Measurements from ENCODE around the gene DLG2.

The DLG2 gene

GRCh38 chr11:85045716-85046115 lies 581.4 kb downstream of the DLG2 start:
- no peak overlapping the region for H3K27ac ChIP-seq (replicated peaks)
- no peaks in the 10 kb centered on the region for H3K27me3 ChIP-seq (ENCODE audit: insufficient read depth, poor library complexity, severe bottlenecking)
- TF ChIP-seq POLR2AphosphoS5 (IDR thresholded peaks at IDR 0.05; ENCODE audit: low read depth) (no peak), GABPA (IDR thresholded peaks at IDR 0.05; ENCODE audit: low read depth) (no peak), SPI1 (IDR thresholded peaks at IDR 0.05; ENCODE audit: borderline replicate concordance, low read depth) (no peak)
- TF ChIP-seq, protein P1, sequence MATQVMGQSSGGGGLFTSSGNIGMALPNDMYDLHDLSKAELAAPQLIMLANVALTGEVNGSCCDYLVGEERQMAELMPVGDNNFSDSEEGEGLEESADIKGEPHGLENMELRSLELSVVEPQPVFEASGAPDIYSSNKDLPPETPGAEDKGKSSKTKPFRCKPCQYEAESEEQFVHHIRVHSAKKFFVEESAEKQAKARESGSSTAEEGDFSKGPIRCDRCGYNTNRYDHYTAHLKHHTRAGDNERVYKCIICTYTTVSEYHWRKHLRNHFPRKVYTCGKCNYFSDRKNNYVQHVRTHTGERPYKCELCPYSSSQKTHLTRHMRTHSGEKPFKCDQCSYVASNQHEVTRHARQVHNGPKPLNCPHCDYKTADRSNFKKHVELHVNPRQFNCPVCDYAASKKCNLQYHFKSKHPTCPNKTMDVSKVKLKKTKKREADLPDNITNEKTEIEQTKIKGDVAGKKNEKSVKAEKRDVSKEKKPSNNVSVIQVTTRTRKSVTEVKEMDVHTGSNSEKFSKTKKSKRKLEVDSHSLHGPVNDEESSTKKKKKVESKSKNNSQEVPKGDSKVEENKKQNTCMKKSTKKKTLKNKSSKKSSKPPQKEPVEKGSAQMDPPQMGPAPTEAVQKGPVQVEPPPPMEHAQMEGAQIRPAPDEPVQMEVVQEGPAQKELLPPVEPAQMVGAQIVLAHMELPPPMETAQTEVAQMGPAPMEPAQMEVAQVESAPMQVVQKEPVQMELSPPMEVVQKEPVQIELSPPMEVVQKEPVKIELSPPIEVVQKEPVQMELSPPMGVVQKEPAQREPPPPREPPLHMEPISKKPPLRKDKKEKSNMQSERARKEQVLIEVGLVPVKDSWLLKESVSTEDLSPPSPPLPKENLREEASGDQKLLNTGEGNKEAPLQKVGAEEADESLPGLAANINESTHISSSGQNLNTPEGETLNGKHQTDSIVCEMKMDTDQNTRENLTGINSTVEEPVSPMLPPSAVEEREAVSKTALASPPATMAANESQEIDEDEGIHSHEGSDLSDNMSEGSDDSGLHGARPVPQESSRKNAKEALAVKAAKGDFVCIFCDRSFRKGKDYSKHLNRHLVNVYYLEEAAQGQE (IDR thresholded peaks at IDR 0.05; ENCODE audit: insufficient replicate concordance, low read depth): no peak
- TF ChIP-seq, protein P2, sequence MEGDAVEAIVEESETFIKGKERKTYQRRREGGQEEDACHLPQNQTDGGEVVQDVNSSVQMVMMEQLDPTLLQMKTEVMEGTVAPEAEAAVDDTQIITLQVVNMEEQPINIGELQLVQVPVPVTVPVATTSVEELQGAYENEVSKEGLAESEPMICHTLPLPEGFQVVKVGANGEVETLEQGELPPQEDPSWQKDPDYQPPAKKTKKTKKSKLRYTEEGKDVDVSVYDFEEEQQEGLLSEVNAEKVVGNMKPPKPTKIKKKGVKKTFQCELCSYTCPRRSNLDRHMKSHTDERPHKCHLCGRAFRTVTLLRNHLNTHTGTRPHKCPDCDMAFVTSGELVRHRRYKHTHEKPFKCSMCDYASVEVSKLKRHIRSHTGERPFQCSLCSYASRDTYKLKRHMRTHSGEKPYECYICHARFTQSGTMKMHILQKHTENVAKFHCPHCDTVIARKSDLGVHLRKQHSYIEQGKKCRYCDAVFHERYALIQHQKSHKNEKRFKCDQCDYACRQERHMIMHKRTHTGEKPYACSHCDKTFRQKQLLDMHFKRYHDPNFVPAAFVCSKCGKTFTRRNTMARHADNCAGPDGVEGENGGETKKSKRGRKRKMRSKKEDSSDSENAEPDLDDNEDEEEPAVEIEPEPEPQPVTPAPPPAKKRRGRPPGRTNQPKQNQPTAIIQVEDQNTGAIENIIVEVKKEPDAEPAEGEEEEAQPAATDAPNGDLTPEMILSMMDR (IDR thresholded peaks at IDR 0.05; ENCODE audit: insufficient read depth, low read length): no peak
- H3K4me3 ChIP-seq (replicated peaks; ENCODE audit: insufficient read depth, low read length): no peak overlapping the region
- no peak for DNase-seq (ENCODE audit: low read depth in 1 of 2, low spot score in 1 of 2)

DNA sequence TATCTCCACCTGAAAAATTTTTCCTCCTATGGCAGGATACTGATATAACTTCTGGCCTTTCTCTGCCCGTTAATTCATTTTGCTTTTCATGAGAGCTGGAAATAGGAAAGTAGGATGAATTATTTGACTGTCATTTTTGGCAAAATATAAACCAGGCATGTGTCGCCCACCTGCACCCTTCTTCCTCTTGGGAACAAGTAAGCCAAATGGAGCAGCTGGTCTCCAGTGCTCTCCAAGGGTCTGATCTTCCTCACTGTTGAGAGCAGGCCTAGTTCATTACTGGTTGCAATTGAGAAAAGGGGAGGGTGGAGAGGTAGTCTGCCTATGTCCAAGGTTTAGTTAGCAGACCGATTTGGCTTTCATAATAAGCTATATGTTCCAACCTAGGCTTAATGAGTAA lies 582.2 kb downstream of the DLG2 start:
- H3K27ac ChIP-seq (replicated peaks): no peak overlapping the region
- TF ChIP-seq GABPA (IDR thresholded peaks at IDR 0.05; ENCODE audit: low read depth) (no peak), SPI1 (IDR thresholded peaks at IDR 0.05; ENCODE audit: borderline replicate concordance, low read depth) (no peak), POLR2AphosphoS5 (IDR thresholded peaks at IDR 0.05; ENCODE audit: low read depth) (no peak)
- TF ChIP-seq, protein P1 (IDR thresholded peaks at IDR 0.05; ENCODE audit: insufficient replicate concordance, low read depth): no peak
- TF ChIP-seq, protein P2 (IDR thresholded peaks at IDR 0.05; ENCODE audit: insufficient read depth, low read length): no peak
- H3K4me3 ChIP-seq (replicated peaks; ENCODE audit: insufficient read depth, low read length): no peak overlapping the region
- H3K27me3 ChIP-seq (ENCODE audit: insufficient read depth, poor library complexity, severe bottlenecking): no peaks in the 10 kb centered on the region
- no peak for DNase-seq (ENCODE audit: low read depth in 1 of 2, low spot score in 1 of 2)

GRCh38 chr11:85042361-85042760 lies 584.8 kb downstream of the DLG2 start:
- TF ChIP-seq, protein P1 (IDR thresholded peaks at IDR 0.05; ENCODE audit: insufficient replicate concordance, low read depth): no peak
- TF ChIP-seq GABPA (IDR thresholded peaks at IDR 0.05; ENCODE audit: low read depth): no peak
- TF ChIP-seq SPI1 (IDR thresholded peaks at IDR 0.05; ENCODE audit: borderline replicate concordance, low read depth): no peak
- no peak for TF ChIP-seq POLR2AphosphoS5 (IDR thresholded peaks at IDR 0.05; ENCODE audit: low read depth)
- TF ChIP-seq, protein P2 (IDR thresholded peaks at IDR 0.05; ENCODE audit: insufficient read depth, low read length): no peak
- no peak for DNase-seq (ENCODE audit: low read depth in 1 of 2, low spot score in 1 of 2)

More at GRCh38 chr11:85042361-85042760, 584.8 kb downstream of the DLG2 start:
- H3K27me3 ChIP-seq (ENCODE audit: insufficient read depth, poor library complexity, severe bottlenecking): no peaks in the 10 kb centered on the region
- H3K4me3 ChIP-seq (replicated peaks; ENCODE audit: insufficient read depth, low read length): no peak overlapping the region
- H3K27ac ChIP-seq (replicated peaks): no peak overlapping the region
